Activated naive CD4-positive, alpha-beta T cell treated with anti-CD3 and anti-CD28 coated beads, Interleukin-2, amount 50 U/mL, for 24 hours (primary cell): ENCODE results near the gene SCGB1C1.
"Not testable (repeated sequence)": the region's sequence is repeated elsewhere in the genome, so short reads cannot be mapped to it uniquely, and the experiment has no call there.

Experiments
- H3K27ac Mint-ChIP-seq: one replicate; pipeline ENCODE4 v1.8.0; 2021; ENCODE audit warnings: mild to moderate bottlenecking, mixed read lengths
- H3K27me3 Mint-ChIP-seq: one replicate; pipeline ENCODE4 v1.8.0; 2021; ENCODE audit warnings: mixed read lengths
- H3K36me3 Mint-ChIP-seq: one replicate; pipeline ENCODE4 v1.8.0; 2021; ENCODE audit warnings: mixed read lengths
- H3K4me1 Mint-ChIP-seq: one replicate; pipeline ENCODE4 v1.8.0; 2021; ENCODE audit warnings: mixed read lengths
- H3K4me3 Mint-ChIP-seq: one replicate; pipeline ENCODE4 v1.8.0; 2021; ENCODE audit warnings: mild to moderate bottlenecking, mixed read lengths
- H3K9me3 Mint-ChIP-seq: one replicate; pipeline ENCODE4 v1.8.0; 2021; ENCODE audit warnings: mixed read lengths

SCGB1C1 gene

GRCh38 chr11:192674-193128, at the start of gene SCGB1C1:
SCGB1C1 (plus strand) TSS chr11:193078; CDS start chr11:193100, 22 bp downstream.
- H3K4me1 Mint-ChIP-seq, H3K27me3 Mint-ChIP-seq, H3K9me3 Mint-ChIP-seq, H3K27ac Mint-ChIP-seq, H3K36me3 Mint-ChIP-seq, H3K4me3 Mint-ChIP-seq: not testable (repeated sequence)

GRCh38 chr11:180242-180641, 12.6 kb upstream of the SCGB1C1 start:
- H3K36me3 Mint-ChIP-seq, H3K27ac Mint-ChIP-seq, H3K4me3 Mint-ChIP-seq, H3K9me3 Mint-ChIP-seq, H3K27me3 Mint-ChIP-seq, H3K4me1 Mint-ChIP-seq: not testable (repeated sequence)

GRCh38 chr11:189200-189783, 3.6 kb upstream of the SCGB1C1 start:
- H3K27me3 Mint-ChIP-seq, H3K9me3 Mint-ChIP-seq, H3K4me1 Mint-ChIP-seq, H3K36me3 Mint-ChIP-seq, H3K4me3 Mint-ChIP-seq, H3K27ac Mint-ChIP-seq: not testable (repeated sequence)

- H3K27ac Mint-ChIP-seq, H3K36me3 Mint-ChIP-seq, H3K4me1 Mint-ChIP-seq, H3K27me3 Mint-ChIP-seq, H3K9me3 Mint-ChIP-seq, H3K4me3 Mint-ChIP-seq: not testable (repeated sequence)
Observed at GRCh38 chr11:189843-190311, 3.0 kb upstream of the SCGB1C1 start.

GRCh38 chr11:190546-190945, 2.3 kb upstream of the SCGB1C1 start:
- not testable (repeated sequence) for H3K4me1 Mint-ChIP-seq, H3K9me3 Mint-ChIP-seq, H3K27me3 Mint-ChIP-seq, H3K36me3 Mint-ChIP-seq, H3K27ac Mint-ChIP-seq, H3K4me3 Mint-ChIP-seq

GRCh38 chr11:191490-192478, 1.1 kb upstream of the SCGB1C1 start:
- H3K4me1 Mint-ChIP-seq, H3K36me3 Mint-ChIP-seq, H3K27me3 Mint-ChIP-seq, H3K9me3 Mint-ChIP-seq, H3K4me3 Mint-ChIP-seq: not testable (repeated sequence)
- H3K27ac Mint-ChIP-seq = peak overlapping the region; percentile 30

- H3K9me3 Mint-ChIP-seq, H3K4me1 Mint-ChIP-seq, H3K27ac Mint-ChIP-seq, H3K27me3 Mint-ChIP-seq, H3K36me3 Mint-ChIP-seq, H3K4me3 Mint-ChIP-seq: not testable (repeated sequence)
Observed at GRCh38 chr11:193481-193880, 603 bp downstream of the SCGB1C1 start.

- H3K9me3 Mint-ChIP-seq = no peaks in the 10 kb centered on the region
- no peak overlapping the region for H3K27ac Mint-ChIP-seq
- H3K4me1 Mint-ChIP-seq = peaks cover 13% of the 10 kb centered on the region
- no peak overlapping the region for H3K4me3 Mint-ChIP-seq
- no peaks in the 10 kb centered on the region for H3K36me3 Mint-ChIP-seq
- H3K27me3 Mint-ChIP-seq = no peaks in the 10 kb centered on the region
Observed at GRCh38 chr11:196786-197731, 4.2 kb downstream of the SCGB1C1 start.

- Mint-ChIP-seq H3K27ac (no peak overlapping the region), H3K36me3 (no peaks in the 10 kb centered on the region), H3K4me1 (peaks cover 17% of the 10 kb centered on the region), H3K27me3 (no peaks in the 10 kb centered on the region), H3K9me3 (no peaks in the 10 kb centered on the region), H3K4me3 (no peak overlapping the region)
Observed at GRCh38 chr11:197741-198235, 4.9 kb downstream of the SCGB1C1 start.

- Mint-ChIP-seq H3K4me1 (peaks cover 22% of the 10 kb centered on the region), H3K9me3 (no peaks in the 10 kb centered on the region), H3K27me3 (no peaks in the 10 kb centered on the region), H3K27ac (no peak overlapping the region), H3K36me3 (peaks cover 1% of the 10 kb centered on the region), H3K4me3 (no peak overlapping the region)
Observed at GRCh38 chr11:198236-198806, 5.4 kb downstream of the SCGB1C1 start.

- no peaks in the 10 kb centered on the region for H3K9me3 Mint-ChIP-seq
- peaks cover 30% of the 10 kb centered on the region for H3K4me1 Mint-ChIP-seq
- H3K27ac Mint-ChIP-seq = no peak overlapping the region
- no peaks in the 10 kb centered on the region for H3K27me3 Mint-ChIP-seq
- no peak overlapping the region for H3K4me3 Mint-ChIP-seq
- peaks cover 3% of the 10 kb centered on the region for H3K36me3 Mint-ChIP-seq
Observed at GRCh38 chr11:199004-199581, 6.2 kb downstream of the SCGB1C1 start.

- no peak overlapping the region for H3K4me3 Mint-ChIP-seq
- no peak overlapping the region for H3K27ac Mint-ChIP-seq
Observed at GRCh38 chr11:199782-200181, 6.9 kb downstream of the SCGB1C1 start.

GRCh38 chr11:200224-201003, 7.5 kb downstream of the SCGB1C1 start:
- Mint-ChIP-seq H3K36me3 (peaks cover 3% of the 10 kb centered on the region), H3K9me3 (no peaks in the 10 kb centered on the region), H3K4me1 (peaks cover 39% of the 10 kb centered on the region), H3K27ac (peak overlapping the region; percentile 51), H3K27me3 (no peaks in the 10 kb centered on the region), H3K4me3 (no peak overlapping the region)

More at GRCh38 chr11:199782-200181, 6.9 kb downstream of the SCGB1C1 start:
- Mint-ChIP-seq H3K36me3 (peaks cover 3% of the 10 kb centered on the region), H3K9me3 (no peaks in the 10 kb centered on the region), H3K27me3 (no peaks in the 10 kb centered on the region), H3K4me1 (peaks cover 37% of the 10 kb centered on the region)

GRCh38 chr11:201966-202365, 9.1 kb downstream of the SCGB1C1 start:
- H3K4me1 Mint-ChIP-seq = peaks cover 48% of the 10 kb centered on the region
- peak overlapping the region; percentile 59 for H3K4me3 Mint-ChIP-seq
- no peaks in the 10 kb centered on the region for H3K27me3 Mint-ChIP-seq
- no peaks in the 10 kb centered on the region for H3K9me3 Mint-ChIP-seq
- peaks cover 3% of the 10 kb centered on the region for H3K36me3 Mint-ChIP-seq
- H3K27ac Mint-ChIP-seq = peak overlapping the region; percentile 41
